ENCODE measurements around the gene OVOL1. TPM values are rescaled to one million over a fixed set of nuclear protein-coding genes. Genes with fewer than 3 reads are reported as not detected.

OVOL1 gene
- total RNA-seq, 1 donor from 2014 or later = 0.12 TPM

DNA sequence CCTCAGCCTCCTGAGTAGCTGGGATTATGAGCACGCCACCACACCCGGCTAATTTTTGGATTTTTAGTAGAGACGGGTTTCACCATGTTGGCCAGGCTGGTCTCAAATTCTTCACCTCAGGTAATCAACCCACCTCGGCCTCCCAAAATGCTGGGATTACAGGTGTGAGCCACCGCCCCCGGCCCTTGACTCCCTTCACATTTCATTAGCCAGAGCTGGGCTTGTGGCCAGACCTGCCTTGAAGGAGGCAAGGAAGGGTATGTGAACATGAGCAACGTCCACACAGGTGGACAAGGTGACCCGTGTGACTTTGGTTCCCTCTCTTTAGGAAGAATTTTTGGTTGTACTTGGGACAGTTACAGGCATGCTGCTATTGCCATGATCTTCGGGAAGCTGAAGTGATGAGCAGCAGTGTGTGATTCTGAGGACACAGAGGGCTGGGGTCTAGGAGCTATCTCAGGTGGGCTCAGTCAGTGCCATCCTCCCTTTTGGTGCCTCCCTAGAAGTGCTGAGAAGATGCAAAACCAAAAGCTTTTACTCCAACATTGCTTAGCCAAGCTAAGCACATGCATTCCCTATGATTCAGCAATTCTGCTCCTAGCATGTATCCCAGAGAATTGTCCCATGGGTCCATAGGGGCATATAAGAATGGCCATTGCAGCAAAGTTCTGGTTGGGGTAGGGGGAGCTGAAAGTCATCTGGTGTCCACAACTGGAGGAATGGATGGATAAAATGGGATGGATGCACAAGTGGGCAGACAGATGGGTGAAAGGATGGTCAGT lies 12.1 kb upstream of the OVOL1 start:
- Mint-ChIP-seq H3K4me3 (ENCODE audit: unreplicated experiment) (no peak overlapping the region), H3K27ac (ENCODE audit: unreplicated experiment) (no peak overlapping the region), H3K27me3 (ENCODE audit: low read depth) (no peaks in the 10 kb centered on the region), H3K4me1 (ENCODE audit: low read depth) (peaks cover 5% of the 10 kb centered on the region), H3K36me3 (ENCODE audit: low read depth) (peaks cover 3% of the 10 kb centered on the region), H3K9me3 (ENCODE audit: low read depth) (no peaks in the 10 kb centered on the region)
- TF ChIP-seq, protein P1, sequence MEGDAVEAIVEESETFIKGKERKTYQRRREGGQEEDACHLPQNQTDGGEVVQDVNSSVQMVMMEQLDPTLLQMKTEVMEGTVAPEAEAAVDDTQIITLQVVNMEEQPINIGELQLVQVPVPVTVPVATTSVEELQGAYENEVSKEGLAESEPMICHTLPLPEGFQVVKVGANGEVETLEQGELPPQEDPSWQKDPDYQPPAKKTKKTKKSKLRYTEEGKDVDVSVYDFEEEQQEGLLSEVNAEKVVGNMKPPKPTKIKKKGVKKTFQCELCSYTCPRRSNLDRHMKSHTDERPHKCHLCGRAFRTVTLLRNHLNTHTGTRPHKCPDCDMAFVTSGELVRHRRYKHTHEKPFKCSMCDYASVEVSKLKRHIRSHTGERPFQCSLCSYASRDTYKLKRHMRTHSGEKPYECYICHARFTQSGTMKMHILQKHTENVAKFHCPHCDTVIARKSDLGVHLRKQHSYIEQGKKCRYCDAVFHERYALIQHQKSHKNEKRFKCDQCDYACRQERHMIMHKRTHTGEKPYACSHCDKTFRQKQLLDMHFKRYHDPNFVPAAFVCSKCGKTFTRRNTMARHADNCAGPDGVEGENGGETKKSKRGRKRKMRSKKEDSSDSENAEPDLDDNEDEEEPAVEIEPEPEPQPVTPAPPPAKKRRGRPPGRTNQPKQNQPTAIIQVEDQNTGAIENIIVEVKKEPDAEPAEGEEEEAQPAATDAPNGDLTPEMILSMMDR (IDR thresholded peaks at IDR 0.05) = no peak
- no peak for DNase-seq (ENCODE audit: low spot score)

DNA sequence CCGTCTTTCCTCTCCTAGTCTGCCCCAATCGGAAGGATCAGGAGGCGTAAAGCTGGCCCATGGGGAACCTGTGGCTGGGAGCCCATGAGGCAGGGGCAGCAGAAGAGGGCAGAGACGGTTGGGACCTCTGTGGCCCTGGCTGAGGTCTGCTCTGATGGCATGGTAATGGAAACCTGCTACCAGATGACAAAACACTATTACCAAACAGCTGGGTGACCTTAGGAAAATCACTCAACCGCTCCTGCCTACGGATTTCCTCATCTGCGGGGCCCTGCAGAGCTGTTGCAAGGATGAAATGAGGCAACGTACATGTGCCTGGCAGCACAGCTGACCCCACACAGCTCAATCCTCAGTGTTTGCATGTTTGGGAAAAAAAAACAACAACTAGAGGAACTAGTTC lies 10.7 kb upstream of the OVOL1 start:
- H3K36me3 Mint-ChIP-seq (ENCODE audit: low read depth) = peaks cover 3% of the 10 kb centered on the region
- no peaks in the 10 kb centered on the region for H3K27me3 Mint-ChIP-seq (ENCODE audit: low read depth)
- no peak for DNase-seq (ENCODE audit: low spot score)
- H3K4me3 Mint-ChIP-seq (ENCODE audit: unreplicated experiment) = no peak overlapping the region
- peaks cover 5% of the 10 kb centered on the region for H3K4me1 Mint-ChIP-seq (ENCODE audit: low read depth)
- no peak overlapping the region for H3K27ac Mint-ChIP-seq (ENCODE audit: unreplicated experiment)
- no peaks in the 10 kb centered on the region for H3K9me3 Mint-ChIP-seq (ENCODE audit: low read depth)
- TF ChIP-seq, protein P1 (IDR thresholded peaks at IDR 0.05) = no peak

DNA sequence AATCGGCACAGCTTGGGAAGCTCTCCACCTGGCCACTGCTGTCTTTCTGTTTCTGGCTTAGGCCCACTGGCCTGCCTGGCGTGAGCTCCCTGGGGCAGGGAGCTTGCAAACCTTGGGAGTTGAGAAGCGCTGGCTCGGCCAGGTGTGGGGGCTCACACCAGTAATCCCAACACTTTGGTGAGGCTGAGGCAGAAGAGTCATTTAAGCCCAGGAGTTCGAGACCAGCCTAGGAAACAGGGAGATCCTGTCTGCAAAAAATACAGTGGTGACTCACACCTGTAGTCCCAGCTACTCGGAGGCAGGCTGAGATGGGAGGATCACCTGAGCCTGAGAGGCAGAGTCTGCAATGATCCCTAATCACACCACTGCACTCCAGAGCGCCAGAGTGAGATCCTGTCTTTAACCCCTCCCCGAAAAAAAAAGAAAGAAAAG lies 10.1 kb upstream of the OVOL1 start:
- H3K27ac Mint-ChIP-seq (ENCODE audit: unreplicated experiment) = no peak overlapping the region
- DNase-seq (ENCODE audit: low spot score) = no peak
- TF ChIP-seq, protein P1 (IDR thresholded peaks at IDR 0.05) = no peak

DNA sequence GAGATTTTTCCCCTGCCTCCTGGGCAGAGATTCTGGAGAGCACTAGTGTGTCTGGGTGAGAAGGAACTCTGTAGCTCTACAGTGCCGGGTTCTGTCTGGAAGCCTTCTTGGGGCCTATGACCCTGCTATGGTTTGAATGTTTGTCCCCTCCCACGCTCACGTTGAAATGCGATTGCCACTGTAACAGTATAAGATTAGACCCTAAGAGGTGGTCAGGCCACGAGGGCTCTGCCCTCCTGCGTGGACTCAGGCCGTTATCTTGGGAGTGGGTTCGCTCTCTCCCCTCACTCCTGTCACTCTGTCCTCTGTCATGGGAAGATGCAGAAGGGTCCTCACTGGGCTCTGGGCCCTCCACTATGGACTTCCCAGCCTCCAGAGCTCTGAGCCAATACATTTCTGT lies 9.6 kb upstream of the OVOL1 start:
- TF ChIP-seq, protein P1 (IDR thresholded peaks at IDR 0.05) = no peak
- H3K36me3 Mint-ChIP-seq (ENCODE audit: low read depth) = peaks cover 3% of the 10 kb centered on the region

More for the DNA sequence above, 10.1 kb upstream of the OVOL1 start:
- Mint-ChIP-seq H3K9me3 (ENCODE audit: low read depth) (no peaks in the 10 kb centered on the region), H3K4me1 (ENCODE audit: low read depth) (peaks cover 5% of the 10 kb centered on the region), H3K36me3 (ENCODE audit: low read depth) (peaks cover 3% of the 10 kb centered on the region), H3K27me3 (ENCODE audit: low read depth) (no peaks in the 10 kb centered on the region), H3K4me3 (ENCODE audit: unreplicated experiment) (no peak overlapping the region)

DNA sequence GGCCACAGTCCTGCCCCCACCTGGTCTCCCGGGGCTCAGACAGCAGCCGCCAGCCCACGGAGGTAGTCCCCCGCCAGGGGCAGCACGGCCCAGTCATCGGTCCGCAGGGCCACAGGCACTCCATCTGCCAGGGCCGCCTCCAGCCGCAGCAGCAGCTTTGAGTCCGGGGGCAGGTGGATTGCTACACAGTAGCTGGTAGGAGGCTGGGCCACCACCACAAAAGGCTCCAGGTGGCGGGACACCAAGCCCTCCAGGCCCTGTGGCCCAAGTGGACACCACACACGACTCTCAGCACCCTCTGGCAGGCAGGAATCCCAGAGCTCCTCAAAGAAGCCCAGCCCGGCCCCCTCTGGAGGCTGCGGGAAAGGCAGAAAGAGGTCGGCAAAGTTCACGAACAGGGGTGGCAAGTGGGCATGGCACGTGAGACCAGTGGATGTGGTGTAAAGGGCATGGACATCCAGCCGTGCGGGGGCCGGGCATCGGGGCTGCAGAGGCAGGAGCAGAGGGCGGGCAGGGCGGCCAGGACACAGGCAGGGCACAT lies 9.0 kb upstream of the OVOL1 start:
- no peak overlapping the region for H3K4me3 Mint-ChIP-seq (ENCODE audit: unreplicated experiment)
- DNase-seq (ENCODE audit: low spot score) = no peak
- H3K9me3 Mint-ChIP-seq (ENCODE audit: low read depth) = no peaks in the 10 kb centered on the region
- no peak overlapping the region for H3K27ac Mint-ChIP-seq (ENCODE audit: unreplicated experiment)
- peaks cover under 1% of the 10 kb centered on the region for H3K27me3 Mint-ChIP-seq (ENCODE audit: low read depth)
- TF ChIP-seq, protein P1 (IDR thresholded peaks at IDR 0.05) = no peak
- H3K36me3 Mint-ChIP-seq (ENCODE audit: low read depth) = peaks cover 3% of the 10 kb centered on the region
- peaks cover 5% of the 10 kb centered on the region for H3K4me1 Mint-ChIP-seq (ENCODE audit: low read depth)

More for the DNA sequence above, 9.6 kb upstream of the OVOL1 start:
- no peaks in the 10 kb centered on the region for H3K9me3 Mint-ChIP-seq (ENCODE audit: low read depth)
- no peaks in the 10 kb centered on the region for H3K27me3 Mint-ChIP-seq (ENCODE audit: low read depth)
- peaks cover 5% of the 10 kb centered on the region for H3K4me1 Mint-ChIP-seq (ENCODE audit: low read depth)
- H3K27ac Mint-ChIP-seq (ENCODE audit: unreplicated experiment) = no peak overlapping the region
- no peak overlapping the region for H3K4me3 Mint-ChIP-seq (ENCODE audit: unreplicated experiment)
- no peak for DNase-seq (ENCODE audit: low spot score)
